D721Med (cell line): Measurements from ENCODE around the gene DACH1.

Experiments
- DNase-seq: peaks from one replicate; pipeline ENCODE4 v3.0.0; 2011; ENCODE audit warnings: low spot score; ENCODE audit not compliant: insufficient read length
- FAIRE-seq: peaks from 2 replicates; lab custom pipeline; 2011; peaks lifted over from hg19 to GRCh38; lab: Jason Lieb, UNC
- TF ChIP-seq, protein P1 (sequence below): IDR thresholded peaks from 2 replicates; pipeline ENCODE4 v1.5.1; 2012; ENCODE audit warnings: mild to moderate bottlenecking, control low read depth; ENCODE audit not compliant: insufficient read depth; ENCODE audit errors: missing control alignments

DACH1 gene

DNA sequence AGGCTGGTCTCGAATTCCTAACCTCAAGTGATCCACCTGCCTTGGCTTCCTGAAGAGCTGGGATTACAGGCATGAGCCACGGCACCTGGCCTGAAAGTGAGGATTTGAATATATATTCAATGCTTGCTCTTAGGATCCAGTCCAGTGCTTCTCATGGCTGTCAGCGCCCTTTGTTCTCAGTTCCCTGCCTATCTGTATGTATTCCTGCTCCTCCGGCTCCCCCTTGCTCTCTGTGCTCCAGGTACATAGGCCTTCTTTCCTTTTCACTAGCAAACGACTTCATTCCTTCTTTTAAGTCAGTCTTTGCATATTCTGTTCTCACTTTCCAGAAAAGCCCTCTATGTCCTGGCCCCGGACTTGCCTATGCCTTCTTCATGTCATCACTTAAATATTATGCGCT lies 232.8 kb downstream of the DACH1 start:
- no peak for DNase-seq
- no peak for FAIRE-seq
- TF ChIP-seq, protein P1, sequence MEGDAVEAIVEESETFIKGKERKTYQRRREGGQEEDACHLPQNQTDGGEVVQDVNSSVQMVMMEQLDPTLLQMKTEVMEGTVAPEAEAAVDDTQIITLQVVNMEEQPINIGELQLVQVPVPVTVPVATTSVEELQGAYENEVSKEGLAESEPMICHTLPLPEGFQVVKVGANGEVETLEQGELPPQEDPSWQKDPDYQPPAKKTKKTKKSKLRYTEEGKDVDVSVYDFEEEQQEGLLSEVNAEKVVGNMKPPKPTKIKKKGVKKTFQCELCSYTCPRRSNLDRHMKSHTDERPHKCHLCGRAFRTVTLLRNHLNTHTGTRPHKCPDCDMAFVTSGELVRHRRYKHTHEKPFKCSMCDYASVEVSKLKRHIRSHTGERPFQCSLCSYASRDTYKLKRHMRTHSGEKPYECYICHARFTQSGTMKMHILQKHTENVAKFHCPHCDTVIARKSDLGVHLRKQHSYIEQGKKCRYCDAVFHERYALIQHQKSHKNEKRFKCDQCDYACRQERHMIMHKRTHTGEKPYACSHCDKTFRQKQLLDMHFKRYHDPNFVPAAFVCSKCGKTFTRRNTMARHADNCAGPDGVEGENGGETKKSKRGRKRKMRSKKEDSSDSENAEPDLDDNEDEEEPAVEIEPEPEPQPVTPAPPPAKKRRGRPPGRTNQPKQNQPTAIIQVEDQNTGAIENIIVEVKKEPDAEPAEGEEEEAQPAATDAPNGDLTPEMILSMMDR = no peak

DNA sequence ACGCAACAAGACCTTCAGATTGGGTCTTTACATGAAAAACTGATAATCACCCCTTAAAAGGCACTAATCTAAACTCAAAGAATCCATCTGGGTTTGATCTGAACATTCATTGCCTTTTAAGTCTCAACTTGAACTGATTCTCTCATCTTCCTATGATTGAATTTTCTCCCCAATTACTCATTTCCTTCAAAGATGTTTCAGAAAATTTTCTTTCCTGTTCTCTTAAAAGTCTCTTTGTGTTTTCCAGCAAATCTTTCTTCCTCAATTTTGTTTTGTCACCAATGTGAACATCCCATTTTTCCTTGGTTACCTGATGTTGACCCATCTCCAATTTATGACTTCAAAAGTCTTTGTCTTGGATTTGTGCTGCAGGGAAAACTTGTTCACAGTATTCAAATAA lies 234.3 kb downstream of the DACH1 start:
- DNase-seq = no peak
- TF ChIP-seq, protein P1 = no peak
- no peak for FAIRE-seq

DNA sequence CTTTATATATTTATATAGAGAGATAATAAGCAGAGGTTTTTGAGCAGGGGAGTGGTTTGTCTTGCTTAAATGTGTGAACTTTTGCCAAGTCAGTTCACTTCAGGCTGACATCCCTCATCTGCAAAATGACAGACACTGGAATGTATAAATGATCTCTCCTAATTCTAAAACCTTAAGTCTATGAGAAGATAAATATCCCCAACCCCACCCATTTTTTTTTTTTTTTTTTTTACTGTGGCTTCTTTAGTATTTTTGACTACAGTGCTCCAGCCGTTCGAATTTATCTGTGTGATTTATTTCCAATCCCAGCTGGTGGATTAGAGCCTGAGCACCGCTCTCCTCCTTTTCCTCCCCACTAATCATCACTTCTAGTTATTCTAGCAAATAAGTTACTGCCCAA lies 234.8 kb downstream of the DACH1 start:
- DNase-seq (no peak), FAIRE-seq (no peak)
- TF ChIP-seq, protein P1 = no peak

DNA sequence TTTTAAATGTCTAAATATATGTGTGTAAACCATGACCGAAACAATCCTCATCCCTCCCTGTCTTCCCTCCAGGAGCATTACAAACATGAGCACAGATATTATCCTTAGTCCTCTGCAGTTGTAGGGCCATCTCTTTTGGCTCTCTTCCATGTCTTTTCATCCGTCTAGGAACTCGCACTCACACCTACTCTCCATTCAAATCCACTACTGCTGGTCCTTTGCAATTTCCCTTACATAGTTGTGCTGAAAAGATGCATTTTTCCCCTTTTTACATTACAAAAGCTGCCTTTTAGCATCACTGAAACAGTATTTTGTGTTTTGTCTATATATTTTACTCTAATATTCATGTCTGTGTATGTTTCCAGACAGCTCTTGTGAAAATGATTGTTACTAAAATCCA lies 237.8 kb downstream of the DACH1 start:
- FAIRE-seq (no peak), DNase-seq (no peak)
- TF ChIP-seq, protein P1 = no peak

DNA sequence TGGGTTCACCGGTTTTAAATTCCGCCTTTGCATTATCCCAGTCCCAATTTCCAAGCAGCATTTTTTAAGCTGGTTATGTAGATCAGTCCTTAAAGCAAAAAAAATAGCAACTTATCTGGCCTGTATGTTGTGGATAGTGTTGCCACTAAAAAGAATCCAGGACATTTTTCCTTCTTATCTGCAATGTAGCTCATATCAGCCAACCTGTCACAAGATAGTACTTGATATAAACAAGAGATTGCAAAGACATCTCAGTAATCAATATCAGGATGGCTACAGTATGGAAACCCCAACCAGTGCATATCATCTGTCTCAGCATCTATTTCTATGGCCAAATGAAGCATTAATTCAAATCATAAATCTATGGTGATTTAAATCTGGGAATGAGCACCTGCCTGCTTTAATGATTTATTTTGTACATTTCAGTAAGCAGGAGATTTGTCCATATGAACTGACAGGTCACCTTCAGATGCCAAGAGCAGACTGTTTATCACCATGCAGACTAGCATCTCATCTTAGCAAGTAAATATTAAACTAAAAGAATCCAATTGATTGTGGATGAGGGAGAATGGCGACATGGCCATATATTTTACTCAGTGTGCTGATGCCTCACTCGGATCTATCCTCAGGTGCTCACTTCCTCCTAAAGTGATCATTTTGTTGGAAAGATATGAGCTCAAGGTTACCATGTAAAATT lies 240.4 kb downstream of the DACH1 start:
- TF ChIP-seq, protein P1 = no peak
- DNase-seq (no peak), FAIRE-seq (no peak)

DNA sequence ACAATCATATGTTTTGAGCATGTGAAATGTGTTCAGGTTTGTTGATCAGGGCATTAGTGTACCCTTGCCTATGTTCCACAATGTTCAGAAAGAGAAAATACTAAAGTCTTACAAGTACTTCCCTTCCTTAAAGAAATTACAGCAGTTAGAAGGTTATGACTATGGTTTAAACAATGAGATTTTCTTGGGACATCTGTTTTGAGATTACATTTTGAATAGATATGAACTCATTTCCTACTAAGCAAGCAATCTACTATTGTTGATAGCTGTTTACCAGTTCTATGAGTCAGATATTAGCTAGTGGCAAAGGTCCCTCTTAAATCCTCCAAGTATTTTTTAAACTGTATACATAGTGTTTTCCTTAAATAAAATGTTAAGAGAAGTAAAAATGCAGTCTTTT lies 241.3 kb downstream of the DACH1 start:
- TF ChIP-seq, protein P1 = no peak
- DNase-seq (no peak), FAIRE-seq (peak; percentile 82)

DNA sequence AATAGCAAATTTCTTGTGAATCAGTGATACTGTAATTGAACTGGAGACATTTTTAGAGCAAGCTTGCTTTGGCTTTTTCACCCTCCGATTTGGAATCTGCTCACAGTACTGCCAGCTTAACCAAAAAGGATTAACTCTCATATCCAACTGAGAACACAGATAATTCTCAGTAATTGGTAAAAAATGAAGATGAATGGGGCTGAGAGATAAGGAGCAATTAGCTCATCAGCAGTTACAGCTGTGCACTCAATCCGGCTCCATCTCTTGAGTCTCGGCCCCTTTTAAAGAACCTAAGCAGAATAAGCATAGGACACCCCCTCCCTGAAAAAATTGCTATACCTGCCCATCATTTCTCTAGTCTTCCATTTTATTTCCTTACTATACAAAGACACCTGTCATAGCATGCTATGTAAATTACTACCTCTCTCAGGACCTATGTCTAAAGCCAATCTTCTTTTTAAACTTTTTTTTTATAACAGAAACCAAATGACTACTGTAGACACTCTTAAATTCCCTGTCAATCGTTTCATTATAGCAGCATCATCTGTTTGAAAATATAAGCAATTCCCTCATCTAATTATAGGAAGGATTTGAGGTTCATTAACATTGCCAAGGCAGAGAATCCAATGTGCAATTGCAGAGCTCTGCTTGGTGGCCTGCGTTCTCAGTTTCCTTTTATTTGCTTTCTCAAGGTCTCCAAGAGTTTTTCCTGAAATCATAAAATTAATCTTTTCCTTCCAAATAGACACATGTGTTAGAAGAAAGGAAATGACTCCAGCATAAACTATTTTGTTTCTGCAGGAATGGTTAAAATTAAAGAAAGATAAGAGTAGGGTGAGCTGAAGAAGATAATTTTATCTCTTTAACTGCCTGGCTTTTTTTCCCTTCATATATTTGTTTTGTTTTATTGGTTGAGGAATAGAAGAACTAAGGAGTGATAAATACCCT lies 242.1 kb downstream of the DACH1 start:
- DNase-seq (no peak), FAIRE-seq (peak; percentile 94)
- TF ChIP-seq, protein P1 = no peak
